ENCODE data around the gene MUC5AC.

DNA sequence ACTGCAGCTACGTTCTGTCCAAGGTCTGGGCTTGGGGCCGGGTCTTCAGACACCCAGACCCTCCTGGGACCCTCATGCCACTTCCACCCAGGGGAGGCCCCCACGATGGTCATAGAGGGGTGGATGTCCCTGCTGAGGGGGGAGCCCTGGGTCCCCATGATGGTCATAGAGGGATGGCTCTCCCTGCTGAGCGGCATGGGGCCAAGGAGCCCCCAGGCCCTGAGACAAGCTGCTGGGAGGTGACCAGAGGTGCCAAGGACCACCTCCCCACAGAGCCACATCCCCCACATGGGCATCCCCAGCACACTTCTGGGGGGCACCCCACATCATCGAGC, 72.3 kb downstream of the MUC5AC start:
- TF ChIP-seq ZFX (IDR thresholded peaks at IDR 0.05; ENCODE audit: borderline replicate concordance) = no peak
- TF ChIP-seq, protein P1, sequence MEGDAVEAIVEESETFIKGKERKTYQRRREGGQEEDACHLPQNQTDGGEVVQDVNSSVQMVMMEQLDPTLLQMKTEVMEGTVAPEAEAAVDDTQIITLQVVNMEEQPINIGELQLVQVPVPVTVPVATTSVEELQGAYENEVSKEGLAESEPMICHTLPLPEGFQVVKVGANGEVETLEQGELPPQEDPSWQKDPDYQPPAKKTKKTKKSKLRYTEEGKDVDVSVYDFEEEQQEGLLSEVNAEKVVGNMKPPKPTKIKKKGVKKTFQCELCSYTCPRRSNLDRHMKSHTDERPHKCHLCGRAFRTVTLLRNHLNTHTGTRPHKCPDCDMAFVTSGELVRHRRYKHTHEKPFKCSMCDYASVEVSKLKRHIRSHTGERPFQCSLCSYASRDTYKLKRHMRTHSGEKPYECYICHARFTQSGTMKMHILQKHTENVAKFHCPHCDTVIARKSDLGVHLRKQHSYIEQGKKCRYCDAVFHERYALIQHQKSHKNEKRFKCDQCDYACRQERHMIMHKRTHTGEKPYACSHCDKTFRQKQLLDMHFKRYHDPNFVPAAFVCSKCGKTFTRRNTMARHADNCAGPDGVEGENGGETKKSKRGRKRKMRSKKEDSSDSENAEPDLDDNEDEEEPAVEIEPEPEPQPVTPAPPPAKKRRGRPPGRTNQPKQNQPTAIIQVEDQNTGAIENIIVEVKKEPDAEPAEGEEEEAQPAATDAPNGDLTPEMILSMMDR (IDR thresholded peaks at IDR 0.05) = no peak
